ENCODE results near the gene ZNF282.

Gene ZNF282

DNA sequence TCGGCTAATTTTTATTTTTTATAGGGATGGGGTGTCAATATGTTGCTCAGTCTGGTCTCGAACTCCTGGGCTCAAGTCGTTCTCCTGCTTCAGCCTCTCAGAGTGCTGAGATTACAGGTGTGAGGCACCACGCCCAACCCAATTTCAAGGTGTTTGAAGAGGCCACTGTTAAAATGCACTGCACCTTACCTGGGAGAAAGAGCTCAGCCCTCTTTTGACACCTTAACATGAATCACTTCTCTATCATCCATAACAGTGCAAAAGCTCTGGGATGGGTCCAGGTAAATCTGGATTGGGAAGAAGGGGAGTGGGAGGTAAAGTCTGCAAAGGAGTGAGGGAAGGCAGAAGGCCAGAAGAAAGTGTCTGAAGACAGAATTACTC is 557 bp upstream of the ZNF282 start:
- DNase-seq: no peak

- DNase-seq: peak; percentile 27
Measured at GRCh38 chr7:149196151-149196704, 882 bp downstream of the ZNF282 start.

- peak; percentile 32 for DNase-seq
Measured at GRCh38 chr7:149196705-149197171, 1.4 kb downstream of the ZNF282 start.

GRCh38 chr7:149197675-149198074 is 2.3 kb downstream of the ZNF282 start:
- no peak for DNase-seq

DNA sequence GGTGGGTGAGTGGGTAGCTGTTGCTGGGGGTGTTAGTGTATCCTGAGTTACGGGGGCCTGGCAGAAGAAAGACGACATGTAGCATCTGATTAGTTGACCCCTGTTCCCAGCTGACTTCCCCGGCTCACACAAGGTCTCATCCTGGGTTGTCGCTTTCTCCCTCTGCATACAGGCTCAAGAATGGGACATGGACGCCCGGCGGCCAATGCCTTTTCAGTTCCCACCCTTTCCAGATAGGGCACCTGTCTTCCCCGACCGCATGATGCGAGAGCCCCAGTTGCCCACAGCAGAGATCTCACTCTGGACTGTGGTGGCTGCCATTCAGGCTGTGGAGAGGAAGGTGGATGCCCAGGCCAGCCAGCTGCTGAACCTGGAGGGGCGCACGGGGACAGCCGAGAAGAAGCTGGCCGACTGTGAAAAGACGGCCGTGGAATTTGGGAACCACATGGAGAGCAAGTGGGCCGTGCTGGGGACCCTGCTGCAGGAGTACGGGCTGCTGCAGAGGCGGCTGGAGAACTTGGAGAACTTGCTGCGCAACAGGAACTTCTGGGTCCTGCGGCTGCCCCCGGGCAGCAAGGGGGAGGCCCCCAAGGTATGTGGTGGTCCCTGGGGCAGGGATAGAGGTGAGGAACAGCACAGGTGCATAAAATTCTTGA is 2.9 kb downstream of the ZNF282 start:
- DNase-seq: no peak

GRCh38 chr7:149199234-149199995 is 4.1 kb downstream of the ZNF282 start:
- DNase-seq: no peak

DNA sequence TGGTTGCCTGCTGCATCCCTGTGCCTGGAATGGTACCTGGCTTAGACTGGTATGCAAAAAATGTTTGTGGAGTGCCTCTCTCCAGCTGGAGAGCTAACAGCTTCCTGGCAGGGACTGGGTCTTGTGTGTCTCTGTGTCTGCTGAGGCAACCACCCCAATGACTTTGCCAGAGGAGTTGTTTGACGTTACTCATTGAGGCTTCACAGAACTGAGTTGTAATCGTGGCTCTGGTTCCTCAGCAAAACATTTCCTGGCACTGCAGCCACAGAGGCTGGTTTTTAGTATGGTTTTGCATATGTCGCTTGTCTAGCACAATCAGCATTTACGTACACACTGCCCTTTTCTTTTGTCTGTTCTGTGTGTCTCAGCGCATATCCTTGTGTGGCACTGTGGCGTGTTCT is 7.5 kb downstream of the ZNF282 start:
- peak; percentile 81 for DNase-seq

- no peak for DNase-seq
Measured at GRCh38 chr7:149205690-149206381, 10.5 kb downstream of the ZNF282 start.

- no peak for DNase-seq
Measured at GRCh38 chr7:149207324-149208035, 12.1 kb downstream of the ZNF282 start.

DNA sequence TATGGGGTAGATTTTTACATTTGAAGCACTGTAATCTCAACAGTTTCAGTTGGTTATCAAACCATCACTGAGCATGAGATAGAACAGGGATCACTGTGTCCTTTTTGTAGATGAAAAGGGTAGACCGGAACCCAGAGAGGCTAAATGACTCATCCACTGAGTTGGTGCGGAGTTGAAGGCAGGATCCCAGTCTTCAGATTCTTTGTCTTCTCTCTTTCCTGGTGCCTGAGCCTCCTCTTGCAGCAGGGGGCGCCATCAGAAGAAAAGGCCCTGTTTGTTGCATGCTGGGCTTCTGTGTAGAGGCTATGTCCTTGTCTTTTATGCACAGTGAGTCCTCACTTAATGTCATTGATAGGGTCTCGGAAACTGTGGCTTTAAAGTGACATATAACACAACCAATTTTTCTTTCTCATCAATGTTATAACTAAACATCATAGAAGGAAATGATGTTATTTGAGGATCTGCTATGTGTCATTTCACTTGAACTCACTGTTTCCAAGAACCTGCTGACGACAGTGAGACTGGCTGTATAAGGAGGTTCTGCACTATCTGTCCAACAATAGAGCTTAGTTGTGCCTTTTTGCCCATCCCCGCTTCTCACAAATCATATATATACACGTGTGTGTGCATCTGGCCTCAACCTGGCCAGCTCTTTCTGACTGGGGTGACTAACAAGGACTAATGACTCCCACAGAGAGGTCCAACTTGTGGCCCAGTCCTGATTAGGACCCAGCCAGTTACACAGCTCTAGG is 14.3 kb downstream of the ZNF282 start:
- DNase-seq: peak; percentile 90

- DNase-seq: no peak
Measured at GRCh38 chr7:149210551-149210950, 15.2 kb downstream of the ZNF282 start.

DNA sequence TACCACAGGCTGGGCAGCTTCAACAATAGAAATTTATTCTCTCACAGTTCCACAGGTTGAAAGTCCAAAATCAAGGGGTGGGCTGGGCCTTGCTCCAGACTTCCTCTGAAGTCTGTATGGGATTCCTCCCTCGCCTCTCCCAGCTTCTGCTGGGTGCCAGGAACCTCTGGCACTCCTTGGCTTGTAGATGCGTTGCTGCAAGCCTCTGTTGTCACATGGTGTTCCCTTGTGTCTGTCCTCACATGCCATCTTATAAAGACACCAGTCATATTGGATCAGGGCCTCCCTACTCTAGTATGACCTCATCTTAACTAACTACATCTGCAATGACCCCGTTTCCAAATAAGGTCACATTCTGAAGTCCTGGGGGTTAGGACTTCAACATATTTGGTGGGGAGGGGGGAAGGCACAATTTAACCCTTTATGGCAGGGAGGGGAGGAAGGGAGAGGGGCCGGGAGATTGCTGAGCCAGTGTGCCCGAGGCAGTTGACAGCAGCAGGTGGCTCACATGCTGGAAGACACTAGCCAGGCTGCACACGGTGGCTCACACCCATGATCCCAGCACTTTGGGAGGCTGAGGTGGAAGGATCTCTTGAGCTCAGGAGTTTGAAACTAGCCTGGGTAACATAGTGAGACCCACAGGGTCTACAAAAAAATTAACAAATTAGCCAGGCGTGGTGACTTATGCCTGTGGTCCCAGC is 18.8 kb downstream of the ZNF282 start:
- no peak for DNase-seq

- no peak for DNase-seq
Measured at GRCh38 chr7:149216402-149216801, 21.1 kb downstream of the ZNF282 start.

GRCh38 chr7:149217570-149217969 is 22.2 kb downstream of the ZNF282 start:
- no peak for DNase-seq

GRCh38 chr7:149218469-149219420 is 23.4 kb downstream of the ZNF282 start:
- no peak for DNase-seq

DNA sequence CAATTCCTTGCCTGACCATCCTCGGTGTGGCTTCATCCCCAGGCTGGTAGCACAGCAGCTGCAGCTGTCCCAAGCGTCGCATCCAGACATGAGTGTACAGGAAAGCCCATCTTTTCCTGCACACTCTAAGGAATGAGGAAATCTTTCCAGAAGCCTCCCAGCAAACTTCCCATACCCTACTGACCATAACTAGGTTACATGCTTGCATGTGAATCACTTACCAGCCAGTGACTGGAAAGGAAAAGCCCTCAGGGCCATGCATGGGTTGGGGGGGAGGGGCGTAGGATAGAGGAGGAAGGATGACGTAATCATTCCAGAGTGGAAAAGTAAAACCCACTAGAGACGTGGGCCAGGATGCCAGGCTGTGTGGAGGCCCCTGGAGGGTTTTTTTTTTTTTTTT is 25.2 kb downstream of the ZNF282 start:
- no peak for DNase-seq

DNA sequence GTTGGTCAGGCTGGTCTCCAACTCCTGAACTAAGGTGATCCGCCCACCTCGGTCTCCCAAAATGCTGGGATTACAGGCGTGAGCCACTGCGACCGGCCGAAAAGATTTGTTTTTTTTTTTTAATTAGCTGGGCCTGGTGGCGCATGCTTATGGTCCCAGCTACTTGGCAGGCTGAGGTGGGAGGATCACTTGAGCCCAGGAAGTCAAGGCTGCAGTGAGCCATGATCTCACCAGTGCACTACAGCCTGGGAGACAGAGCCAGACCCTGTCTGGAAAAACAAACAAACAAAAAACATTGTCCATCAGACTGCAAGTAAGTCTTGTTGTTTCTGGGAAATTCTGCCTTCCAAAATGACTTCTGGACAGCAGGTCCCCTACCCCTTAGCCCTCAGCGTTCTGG is 27.8 kb downstream of the ZNF282 start:
- DNase-seq: no peak

GRCh38 chr7:149223761-149224160 is 28.4 kb downstream of the ZNF282 start:
- no peak for DNase-seq

- no peak for DNase-seq
Measured at GRCh38 chr7:149224352-149224751, 29.0 kb downstream of the ZNF282 start.

- no peak for DNase-seq
Measured at GRCh38 chr7:149225106-149225505, 29.8 kb downstream of the ZNF282 start.

All from activated CD4-positive, alpha-beta T cell treated with anti-CD3 and anti-CD28 coated beads, Interleukin-2, Interleukin-6, amounts not matched to agents 100 ng/mL and 50 ng/mL, durations not matched to agents 16 hours and 8 hours (primary cell).